ENCODE data around the gene SYNJ1. TPM values are rescaled to one million over a fixed set of nuclear protein-coding genes. Genes with fewer than 3 reads are reported as not detected.
"Not testable (repeated sequence)": the region's sequence is repeated elsewhere in the genome, so short reads cannot be mapped to it uniquely, and the experiment has no call there.

Gene SYNJ1
- total RNA-seq, 1 donor from 2014 or later, result 12.9 TPM

DNA sequence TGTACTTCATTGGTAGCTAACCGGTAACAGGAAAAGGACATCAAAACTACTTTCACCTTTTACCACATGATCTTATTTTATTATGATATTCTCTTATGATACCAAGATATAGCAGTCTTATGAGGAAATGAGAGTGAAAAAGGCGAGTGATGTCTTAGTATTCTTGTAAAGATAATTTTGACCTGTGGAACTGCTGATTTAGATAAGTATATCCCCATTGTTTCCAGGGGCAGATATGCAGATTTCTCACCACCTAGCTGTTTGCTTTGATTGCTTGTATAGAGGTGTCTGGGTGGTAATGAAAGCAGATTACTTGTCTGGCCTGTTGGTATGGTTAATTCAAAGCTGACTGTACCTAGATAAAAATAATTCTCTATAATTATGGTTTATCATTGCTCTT is 53.1 kb downstream of the SYNJ1 start:
- H3K4me3 Mint-ChIP-seq (ENCODE audit: unreplicated experiment), result no peak overlapping the region
- H3K9me3 ChIP-seq (ENCODE audit: insufficient read depth, low read depth, low read length), result no peaks in the 10 kb centered on the region
- DNase-seq (ENCODE audit: low read depth) (no peak), FAIRE-seq (no peak)
- H3K4me2 ChIP-seq (ENCODE audit: low read length), result no peak overlapping the region
- H3K36me3 Mint-ChIP-seq (ENCODE audit: low read depth, unreplicated experiment), result peaks cover 5% of the 10 kb centered on the region
- H3K9me3 Mint-ChIP-seq (ENCODE audit: unreplicated experiment), result no peaks in the 10 kb centered on the region
- no peaks in the 10 kb centered on the region for H3K4me1 Mint-ChIP-seq (ENCODE audit: low read depth, unreplicated experiment)
- H3K27me3 Mint-ChIP-seq (ENCODE audit: low read depth, unreplicated experiment), result no peaks in the 10 kb centered on the region
- no peak overlapping the region for H3K9ac ChIP-seq (ENCODE audit: low read length)
- H2AFZ ChIP-seq (ENCODE audit: low read depth, low read length), result no peak overlapping the region
- H3K27ac Mint-ChIP-seq (ENCODE audit: unreplicated experiment), result no peak overlapping the region
- peaks cover 3% of the 10 kb centered on the region for H3K36me3 ChIP-seq (ENCODE audit: insufficient read depth, low read length)
- TF ChIP-seq, protein P1, sequence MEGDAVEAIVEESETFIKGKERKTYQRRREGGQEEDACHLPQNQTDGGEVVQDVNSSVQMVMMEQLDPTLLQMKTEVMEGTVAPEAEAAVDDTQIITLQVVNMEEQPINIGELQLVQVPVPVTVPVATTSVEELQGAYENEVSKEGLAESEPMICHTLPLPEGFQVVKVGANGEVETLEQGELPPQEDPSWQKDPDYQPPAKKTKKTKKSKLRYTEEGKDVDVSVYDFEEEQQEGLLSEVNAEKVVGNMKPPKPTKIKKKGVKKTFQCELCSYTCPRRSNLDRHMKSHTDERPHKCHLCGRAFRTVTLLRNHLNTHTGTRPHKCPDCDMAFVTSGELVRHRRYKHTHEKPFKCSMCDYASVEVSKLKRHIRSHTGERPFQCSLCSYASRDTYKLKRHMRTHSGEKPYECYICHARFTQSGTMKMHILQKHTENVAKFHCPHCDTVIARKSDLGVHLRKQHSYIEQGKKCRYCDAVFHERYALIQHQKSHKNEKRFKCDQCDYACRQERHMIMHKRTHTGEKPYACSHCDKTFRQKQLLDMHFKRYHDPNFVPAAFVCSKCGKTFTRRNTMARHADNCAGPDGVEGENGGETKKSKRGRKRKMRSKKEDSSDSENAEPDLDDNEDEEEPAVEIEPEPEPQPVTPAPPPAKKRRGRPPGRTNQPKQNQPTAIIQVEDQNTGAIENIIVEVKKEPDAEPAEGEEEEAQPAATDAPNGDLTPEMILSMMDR (IDR thresholded peaks at IDR 0.05; ENCODE audit: insufficient read depth, low read depth, low read length), result no peak
- TF ChIP-seq EZH2 (IDR thresholded peaks at IDR 0.05; ENCODE audit: insufficient read depth, low read length), result no peak
- no peak overlapping the region for H3K4me3 ChIP-seq (ENCODE audit: insufficient read depth, low read depth, low read length)
- no peaks in the 10 kb centered on the region for H4K20me1 ChIP-seq (ENCODE audit: insufficient read depth, low read length)
- H3K27ac ChIP-seq (ENCODE audit: low read depth, low read length), result no peak overlapping the region
- H3K27me3 ChIP-seq (ENCODE audit: insufficient read depth, low read length), result no peaks in the 10 kb centered on the region
- H3K4me1 ChIP-seq (ENCODE audit: insufficient read depth, low read length), result no peaks in the 10 kb centered on the region
- H3K79me2 ChIP-seq (ENCODE audit: insufficient read depth, low read length), result no peaks in the 10 kb centered on the region

DNA sequence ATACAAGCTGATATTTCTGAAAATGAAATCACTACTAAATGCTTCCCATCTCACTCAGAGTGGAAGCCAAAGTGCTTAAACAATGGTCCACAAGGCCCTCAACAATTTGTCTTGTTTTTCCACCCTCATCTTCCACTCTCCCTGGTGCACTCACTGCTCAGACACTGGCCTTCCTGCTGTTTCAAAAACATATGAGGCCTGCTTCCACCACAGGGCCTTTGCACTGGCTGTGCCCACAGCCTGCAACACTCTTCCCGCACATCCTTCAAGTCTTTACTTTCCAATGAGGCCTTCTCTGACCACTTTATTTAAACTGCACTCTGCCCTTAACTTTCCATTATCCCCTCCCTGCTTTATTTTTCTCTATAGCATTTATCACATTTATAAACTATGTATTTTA is 53.8 kb downstream of the SYNJ1 start:
- no peak for TF ChIP-seq EZH2 (IDR thresholded peaks at IDR 0.05; ENCODE audit: insufficient read depth, low read length)
- TF ChIP-seq, protein P1 (IDR thresholded peaks at IDR 0.05; ENCODE audit: insufficient read depth, low read depth, low read length), result no peak
- Histone ChIP-seq H3K79me2 (ENCODE audit: insufficient read depth, low read length) (no peaks in the 10 kb centered on the region), H3K4me3 (ENCODE audit: insufficient read depth, low read depth, low read length) (no peak overlapping the region), H3K4me2 (ENCODE audit: low read length) (no peak overlapping the region), H3K9ac (ENCODE audit: low read length) (no peak overlapping the region), H2AFZ (ENCODE audit: low read depth, low read length) (no peak overlapping the region), H4K20me1 (ENCODE audit: insufficient read depth, low read length) (no peaks in the 10 kb centered on the region), H3K36me3 (ENCODE audit: insufficient read depth, low read length) (peaks cover 3% of the 10 kb centered on the region), H3K4me1 (ENCODE audit: insufficient read depth, low read length) (no peaks in the 10 kb centered on the region), H3K27ac (ENCODE audit: low read depth, low read length) (no peak overlapping the region), H3K27me3 (ENCODE audit: insufficient read depth, low read length) (no peaks in the 10 kb centered on the region), H3K9me3 (ENCODE audit: insufficient read depth, low read depth, low read length) (no peaks in the 10 kb centered on the region)
- no peak for FAIRE-seq
- H3K9me3 Mint-ChIP-seq (ENCODE audit: unreplicated experiment), result no peaks in the 10 kb centered on the region
- no peak overlapping the region for H3K4me3 Mint-ChIP-seq (ENCODE audit: unreplicated experiment)
- no peaks in the 10 kb centered on the region for H3K27me3 Mint-ChIP-seq (ENCODE audit: low read depth, unreplicated experiment)
- no peaks in the 10 kb centered on the region for H3K4me1 Mint-ChIP-seq (ENCODE audit: low read depth, unreplicated experiment)
- no peak for DNase-seq (ENCODE audit: low read depth)
- H3K27ac Mint-ChIP-seq (ENCODE audit: unreplicated experiment), result no peak overlapping the region
- peaks cover 5% of the 10 kb centered on the region for H3K36me3 Mint-ChIP-seq (ENCODE audit: low read depth, unreplicated experiment)

DNA sequence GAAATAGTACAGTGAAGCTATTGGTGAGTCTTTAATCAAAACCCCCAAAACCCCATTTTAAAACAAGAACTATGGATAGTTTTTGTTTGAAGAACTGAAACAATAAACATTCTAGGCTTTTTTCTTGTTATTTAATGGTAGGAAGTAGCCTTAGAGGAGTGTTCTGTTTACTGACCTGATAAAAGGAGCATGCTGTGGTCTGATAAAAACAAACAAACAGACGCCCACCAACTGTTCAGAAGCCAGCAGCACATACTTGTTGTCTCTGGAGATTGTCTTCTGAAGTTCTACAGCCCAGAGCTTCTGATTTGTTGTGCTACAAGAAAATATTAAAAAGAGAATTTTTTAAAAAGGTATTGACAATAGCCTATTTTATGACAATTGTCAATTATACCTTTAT is 61.6 kb downstream of the SYNJ1 start:
- H3K9ac ChIP-seq (ENCODE audit: low read length), result no peak overlapping the region
- peaks cover 11% of the 10 kb centered on the region for H3K36me3 ChIP-seq (ENCODE audit: insufficient read depth, low read length)
- no peaks in the 10 kb centered on the region for H3K4me1 ChIP-seq (ENCODE audit: insufficient read depth, low read length)
- no peak overlapping the region for H3K4me3 ChIP-seq (ENCODE audit: insufficient read depth, low read depth, low read length)
- DNase-seq (ENCODE audit: low read depth) (no peak), FAIRE-seq (no peak)
- H3K27ac Mint-ChIP-seq (ENCODE audit: unreplicated experiment), result no peak overlapping the region
- H3K36me3 Mint-ChIP-seq (ENCODE audit: low read depth, unreplicated experiment), result peaks cover 43% of the 10 kb centered on the region
- H3K27me3 Mint-ChIP-seq (ENCODE audit: low read depth, unreplicated experiment), result no peaks in the 10 kb centered on the region
- no peak overlapping the region for H2AFZ ChIP-seq (ENCODE audit: low read depth, low read length)
- no peaks in the 10 kb centered on the region for H3K27me3 ChIP-seq (ENCODE audit: insufficient read depth, low read length)
- TF ChIP-seq, protein P1 (IDR thresholded peaks at IDR 0.05; ENCODE audit: insufficient read depth, low read depth, low read length), result no peak
- no peaks in the 10 kb centered on the region for H3K79me2 ChIP-seq (ENCODE audit: insufficient read depth, low read length)
- H3K4me3 Mint-ChIP-seq (ENCODE audit: unreplicated experiment), result no peak overlapping the region
- H3K27ac ChIP-seq (ENCODE audit: low read depth, low read length), result no peak overlapping the region
- no peak overlapping the region for H3K4me2 ChIP-seq (ENCODE audit: low read length)
- no peaks in the 10 kb centered on the region for H4K20me1 ChIP-seq (ENCODE audit: insufficient read depth, low read length)
- peaks cover 2% of the 10 kb centered on the region for H3K9me3 ChIP-seq (ENCODE audit: insufficient read depth, low read depth, low read length)
- H3K4me1 Mint-ChIP-seq (ENCODE audit: low read depth, unreplicated experiment), result no peaks in the 10 kb centered on the region
- peaks cover 17% of the 10 kb centered on the region for H3K9me3 Mint-ChIP-seq (ENCODE audit: unreplicated experiment)

DNA sequence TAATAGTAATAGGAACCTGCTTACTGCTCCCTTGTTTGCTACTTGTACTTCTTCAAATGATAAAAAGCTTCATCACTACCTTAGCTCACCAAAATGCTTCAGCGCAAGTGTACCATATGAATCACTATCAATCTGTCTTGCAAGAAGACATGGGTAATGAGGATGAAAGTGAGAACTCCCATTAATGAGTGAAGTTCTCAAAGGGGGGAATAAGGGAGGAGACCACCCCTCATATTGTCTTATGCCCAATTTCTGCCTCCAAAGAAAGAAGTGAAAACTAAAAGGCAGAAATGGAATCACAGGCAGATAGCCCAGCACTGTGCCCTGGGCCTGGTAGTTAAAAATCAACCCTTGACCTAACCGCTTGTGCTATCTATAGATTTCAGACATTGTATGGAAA is 63.7 kb downstream of the SYNJ1 start:
- not testable (repeated sequence) for H3K4me2 ChIP-seq (ENCODE audit: low read length); H3K27ac Mint-ChIP-seq (ENCODE audit: unreplicated experiment); H3K79me2 ChIP-seq (ENCODE audit: insufficient read depth, low read length); H3K9me3 ChIP-seq (ENCODE audit: insufficient read depth, low read depth, low read length); H3K27ac ChIP-seq (ENCODE audit: low read depth, low read length); H3K9ac ChIP-seq (ENCODE audit: low read length); FAIRE-seq; H3K4me1 Mint-ChIP-seq (ENCODE audit: low read depth, unreplicated experiment); H3K4me3 Mint-ChIP-seq (ENCODE audit: unreplicated experiment); H3K27me3 ChIP-seq (ENCODE audit: insufficient read depth, low read length); H3K4me3 ChIP-seq (ENCODE audit: insufficient read depth, low read depth, low read length); H3K4me1 ChIP-seq (ENCODE audit: insufficient read depth, low read length); H2AFZ ChIP-seq (ENCODE audit: low read depth, low read length); H3K27me3 Mint-ChIP-seq (ENCODE audit: low read depth, unreplicated experiment); DNase-seq (ENCODE audit: low read depth); H4K20me1 ChIP-seq (ENCODE audit: insufficient read depth, low read length)
- peaks cover 17% of the 10 kb centered on the region for H3K9me3 Mint-ChIP-seq (ENCODE audit: unreplicated experiment)
- peaks cover 49% of the 10 kb centered on the region for H3K36me3 Mint-ChIP-seq (ENCODE audit: low read depth, unreplicated experiment)
- H3K36me3 ChIP-seq (ENCODE audit: insufficient read depth, low read length), result peaks cover 11% of the 10 kb centered on the region

All from astrocyte (in vitro differentiated cells and primary cell).